ENCODE data around the gene COLEC12. TPM values are rescaled to one million over a fixed set of nuclear protein-coding genes. Genes with fewer than 3 reads are reported as not detected.

COLEC12 gene
- total RNA-seq, 4 donors from 2014 or later = 6.3 to 34.7 (median 19.8) TPM

DNA sequence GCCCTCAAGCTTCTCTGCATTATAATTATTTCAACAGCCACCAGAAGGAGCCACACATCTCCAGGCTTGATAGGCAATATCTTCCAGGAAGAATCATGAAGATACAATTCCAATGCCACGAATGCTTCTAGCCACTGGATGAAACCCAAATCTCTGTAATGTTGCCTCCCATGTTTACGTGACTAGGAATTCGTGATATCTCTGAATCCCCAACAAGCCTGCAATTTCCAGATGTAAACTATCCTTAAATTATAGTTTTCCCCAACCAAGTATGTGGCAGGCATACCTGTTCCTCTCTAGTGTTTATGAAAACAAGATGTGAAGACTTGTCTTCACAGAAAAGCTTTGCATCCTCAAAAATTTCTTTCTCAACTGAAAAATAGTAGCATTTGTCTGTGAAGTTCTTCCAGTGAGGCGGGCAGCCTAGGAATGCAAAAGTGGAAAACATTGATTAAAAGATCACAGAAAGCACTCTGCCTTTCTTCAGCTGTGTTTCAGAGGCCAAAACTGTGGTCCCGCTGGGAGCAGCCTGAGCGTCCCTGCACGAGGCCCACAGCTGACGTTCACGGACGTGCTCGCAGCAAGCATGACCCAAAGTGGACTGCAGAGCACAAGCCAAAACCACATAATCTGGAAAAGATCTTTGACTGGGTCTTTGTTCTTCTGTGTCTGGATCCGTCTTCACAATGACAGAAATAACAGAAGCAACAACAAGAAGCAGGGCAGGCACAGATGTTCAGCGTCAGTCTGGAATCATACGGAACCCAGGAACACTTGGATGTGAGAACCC is 167.6 kb downstream of the COLEC12 start:
- intact Hi-C loops (cut with DNase I) = no loop called here
- Histone ChIP-seq H3K9me3 (no peaks in the 10 kb centered on the region), H3K27me3 (no peaks in the 10 kb centered on the region), H3K4me3 (replicated peaks in 1 of 3) (no peak overlapping the region), H3K4me1 (peaks cover 0 to 4% of the 10 kb centered on the region in 2 donors), H3K36me3 (no peaks in the 10 kb centered on the region), H3K27ac (no peak overlapping the region)
- WGBS, 2 donors = 75 to 78% methylated on average over 14 of the region's 14 CpGs
- TF ChIP-seq POLR2A (IDR thresholded peaks at IDR 0.05) = no peak
- TF ChIP-seq, protein P1, sequence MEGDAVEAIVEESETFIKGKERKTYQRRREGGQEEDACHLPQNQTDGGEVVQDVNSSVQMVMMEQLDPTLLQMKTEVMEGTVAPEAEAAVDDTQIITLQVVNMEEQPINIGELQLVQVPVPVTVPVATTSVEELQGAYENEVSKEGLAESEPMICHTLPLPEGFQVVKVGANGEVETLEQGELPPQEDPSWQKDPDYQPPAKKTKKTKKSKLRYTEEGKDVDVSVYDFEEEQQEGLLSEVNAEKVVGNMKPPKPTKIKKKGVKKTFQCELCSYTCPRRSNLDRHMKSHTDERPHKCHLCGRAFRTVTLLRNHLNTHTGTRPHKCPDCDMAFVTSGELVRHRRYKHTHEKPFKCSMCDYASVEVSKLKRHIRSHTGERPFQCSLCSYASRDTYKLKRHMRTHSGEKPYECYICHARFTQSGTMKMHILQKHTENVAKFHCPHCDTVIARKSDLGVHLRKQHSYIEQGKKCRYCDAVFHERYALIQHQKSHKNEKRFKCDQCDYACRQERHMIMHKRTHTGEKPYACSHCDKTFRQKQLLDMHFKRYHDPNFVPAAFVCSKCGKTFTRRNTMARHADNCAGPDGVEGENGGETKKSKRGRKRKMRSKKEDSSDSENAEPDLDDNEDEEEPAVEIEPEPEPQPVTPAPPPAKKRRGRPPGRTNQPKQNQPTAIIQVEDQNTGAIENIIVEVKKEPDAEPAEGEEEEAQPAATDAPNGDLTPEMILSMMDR (IDR thresholded peaks at IDR 0.05) = no peak
- DNase-seq = peak in 1 of 2 donors; percentile 3

DNA sequence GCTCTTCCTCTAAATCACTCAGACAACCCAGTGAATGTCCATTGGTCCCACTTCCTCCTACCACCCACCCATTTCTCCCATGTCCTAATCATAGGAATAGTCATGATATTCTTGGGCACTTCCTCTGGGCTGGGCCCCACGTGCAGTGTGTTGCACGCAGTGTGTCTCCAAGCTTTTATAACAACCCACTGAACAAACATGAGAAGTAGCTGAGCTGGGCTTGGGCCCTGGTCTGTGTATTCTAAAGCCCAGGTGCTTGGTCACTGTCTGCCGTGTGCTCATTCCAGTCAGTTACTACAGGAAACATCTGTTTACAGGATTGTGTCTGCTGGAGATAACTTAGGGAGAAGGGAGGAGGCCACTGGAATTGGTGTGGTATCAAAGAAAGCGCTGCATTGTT is 168.5 kb downstream of the COLEC12 start:
- Histone ChIP-seq H3K36me3 (no peaks in the 10 kb centered on the region), H3K4me3 (replicated peaks in 1 of 3) (no peak overlapping the region), H3K4me1 (peaks cover 0 to 4% of the 10 kb centered on the region in 2 donors), H3K27ac (peak overlapping the region in 1 of 3 donors; percentile 10), H3K9me3 (no peaks in the 10 kb centered on the region), H3K27me3 (no peaks in the 10 kb centered on the region)
- TF ChIP-seq, protein P1 (IDR thresholded peaks at IDR 0.05) = no peak
- no peak for TF ChIP-seq POLR2A (IDR thresholded peaks at IDR 0.05)
- intact Hi-C loops (cut with DNase I) = no loop called here
- peak; percentile 8 to 25 for DNase-seq
- 50 to 59% methylated on average over 4 of the region's 4 CpGs for WGBS, 2 donors

DNA sequence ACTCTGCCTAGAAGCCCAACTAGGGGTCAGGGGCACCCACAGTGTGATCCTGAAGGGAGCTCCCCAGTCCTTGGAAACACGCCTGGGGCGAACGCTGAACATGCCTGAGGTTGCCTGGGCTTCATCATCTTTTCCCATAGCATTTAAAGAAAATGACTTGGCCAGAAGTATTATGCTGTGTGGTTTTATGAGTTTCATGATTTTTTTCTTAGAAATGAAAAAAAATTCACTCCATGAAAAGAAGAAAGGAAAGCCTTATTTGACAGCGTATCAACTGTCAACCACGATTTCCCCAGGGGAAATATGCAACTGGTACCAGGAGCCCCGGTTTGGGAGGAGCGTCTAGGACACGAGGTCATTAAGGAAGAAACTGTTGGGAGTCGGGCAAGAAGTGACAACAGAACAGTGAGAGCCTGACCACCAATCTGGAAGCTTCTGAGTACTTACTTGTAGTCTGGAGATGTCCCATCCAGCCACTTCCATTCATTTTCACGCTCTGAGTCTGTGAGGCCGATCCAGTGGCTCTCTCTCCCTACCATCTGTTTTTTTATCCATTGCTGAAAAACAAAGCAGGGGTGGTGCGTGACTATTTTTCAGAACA is 169.2 kb downstream of the COLEC12 start:
- intact Hi-C loops (cut with DNase I) = no loop called here
- H3K9me3 ChIP-seq = no peaks in the 10 kb centered on the region
- peak overlapping the region in 1 of 3 donors; percentile 10 for H3K27ac ChIP-seq
- DNase-seq = no peak
- no peaks in the 10 kb centered on the region for H3K27me3 ChIP-seq
- TF ChIP-seq, protein P1 (IDR thresholded peaks at IDR 0.05) = no peak
- no peak for TF ChIP-seq POLR2A (IDR thresholded peaks at IDR 0.05)
- H3K4me3 ChIP-seq (replicated peaks in 1 of 3) = no peak overlapping the region
- no peaks in the 10 kb centered on the region for H3K36me3 ChIP-seq
- H3K4me1 ChIP-seq = peaks cover 0 to 4% of the 10 kb centered on the region in 2 donors
- WGBS, 2 donors = 66 to 72% methylated on average over 12 of the region's 12 CpGs

DNA sequence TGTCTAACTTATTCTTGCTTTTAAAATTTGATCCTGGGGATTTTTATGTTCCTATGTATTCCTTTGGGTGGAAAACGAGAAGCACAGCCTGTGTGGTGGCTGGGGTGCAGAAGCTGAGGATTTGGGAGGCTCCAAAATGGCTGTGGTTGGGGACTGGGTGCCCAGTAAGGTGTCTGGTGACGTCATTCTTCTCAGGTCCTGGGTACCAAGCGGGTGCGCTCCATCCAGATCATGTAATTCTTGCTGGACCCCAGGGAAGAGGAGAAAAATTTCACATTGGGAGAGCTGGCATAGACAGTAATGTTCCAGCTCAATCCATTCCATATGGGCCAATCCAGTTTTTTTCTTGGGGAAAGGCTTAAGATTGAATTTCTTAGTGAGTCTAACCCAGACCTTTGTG is 171.6 kb downstream of the COLEC12 start:
- H3K27me3 ChIP-seq = no peaks in the 10 kb centered on the region
- H3K4me1 ChIP-seq = peaks cover 0 to 4% of the 10 kb centered on the region in 2 donors
- H3K9me3 ChIP-seq = no peaks in the 10 kb centered on the region
- WGBS, 2 donors = 88 to 90% methylated on average over 4 of the region's 4 CpGs
- no peaks in the 10 kb centered on the region for H3K36me3 ChIP-seq
- H3K27ac ChIP-seq = no peak overlapping the region
- intact Hi-C loops (cut with DNase I) = no loop called here
- no peak for TF ChIP-seq POLR2A (IDR thresholded peaks at IDR 0.05)
- TF ChIP-seq, protein P1 (IDR thresholded peaks at IDR 0.05) = no peak
- no peak overlapping the region for H3K4me3 ChIP-seq (replicated peaks in 1 of 3)
- no peak for DNase-seq

DNA sequence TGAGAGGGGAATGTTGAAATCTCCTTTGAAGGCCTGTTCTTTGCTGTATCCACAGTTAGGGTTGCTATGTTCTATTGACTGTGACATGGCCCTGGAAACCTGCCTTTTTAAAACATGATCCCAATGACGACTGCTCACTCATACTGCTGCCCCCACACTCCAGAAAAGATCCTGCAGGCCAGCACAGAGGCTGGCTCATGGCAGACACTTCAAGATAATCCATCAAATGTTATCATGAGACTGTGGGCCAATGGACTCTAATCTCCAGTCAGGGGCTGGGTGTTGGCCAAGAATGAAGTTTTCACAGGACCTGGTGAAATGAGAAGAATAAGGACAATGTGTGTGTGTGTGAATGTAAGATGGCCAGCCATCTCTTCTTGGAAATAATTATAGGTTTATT is 173.7 kb downstream of the COLEC12 start:
- intact Hi-C loops (cut with DNase I) = no loop called here
- WGBS, 2 donors = 54 to 67% methylated on average over 1 of the region's 1 CpG
- H3K4me1 ChIP-seq = peaks cover 0 to 4% of the 10 kb centered on the region in 2 donors
- DNase-seq = no peak
- no peaks in the 10 kb centered on the region for H3K36me3 ChIP-seq
- H3K9me3 ChIP-seq = no peaks in the 10 kb centered on the region
- no peak overlapping the region for H3K4me3 ChIP-seq (replicated peaks in 1 of 3)
- H3K27ac ChIP-seq = no peak overlapping the region
- no peaks in the 10 kb centered on the region for H3K27me3 ChIP-seq
- TF ChIP-seq, protein P1 (IDR thresholded peaks at IDR 0.05) = no peak
- no peak for TF ChIP-seq POLR2A (IDR thresholded peaks at IDR 0.05)

Measured in thyroid gland (tissue), 4 donors.